GM18526 (cell line): ENCODE measurements around the gene TBCC.
A peak's percentile ranks its signal among the peaks of the same experiment; 100 is the strongest.

ENCODE experiments used
- POLR2A ChIP-seq: IDR thresholded peaks from 3 replicates; pipeline ENCODE4 v1.6.1; 2011; ENCODE audit not compliant: insufficient read length; ENCODE audit errors: extremely low read depth

Gene TBCC

DNA sequence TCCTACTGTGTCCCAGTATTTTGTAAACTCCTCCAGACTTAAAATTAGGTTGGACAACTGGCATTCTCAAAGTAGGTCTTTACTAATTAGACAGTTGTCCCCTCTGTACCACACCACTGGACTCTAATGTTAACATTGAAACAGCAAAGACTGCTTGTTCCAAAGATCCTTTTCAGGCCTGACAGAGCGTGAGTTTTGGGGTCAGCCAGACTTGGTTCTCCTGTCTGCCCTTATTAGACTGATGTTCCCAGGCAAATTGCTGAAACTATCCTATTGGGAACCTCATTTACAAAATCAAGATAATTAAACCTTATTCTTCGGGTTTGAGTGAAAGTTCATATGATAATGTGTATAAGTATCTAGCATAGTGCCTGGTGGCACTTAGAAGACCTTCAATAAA, 32.2 kb upstream of the TBCC start:
- TF ChIP-seq POLR2A: no peak

DNA sequence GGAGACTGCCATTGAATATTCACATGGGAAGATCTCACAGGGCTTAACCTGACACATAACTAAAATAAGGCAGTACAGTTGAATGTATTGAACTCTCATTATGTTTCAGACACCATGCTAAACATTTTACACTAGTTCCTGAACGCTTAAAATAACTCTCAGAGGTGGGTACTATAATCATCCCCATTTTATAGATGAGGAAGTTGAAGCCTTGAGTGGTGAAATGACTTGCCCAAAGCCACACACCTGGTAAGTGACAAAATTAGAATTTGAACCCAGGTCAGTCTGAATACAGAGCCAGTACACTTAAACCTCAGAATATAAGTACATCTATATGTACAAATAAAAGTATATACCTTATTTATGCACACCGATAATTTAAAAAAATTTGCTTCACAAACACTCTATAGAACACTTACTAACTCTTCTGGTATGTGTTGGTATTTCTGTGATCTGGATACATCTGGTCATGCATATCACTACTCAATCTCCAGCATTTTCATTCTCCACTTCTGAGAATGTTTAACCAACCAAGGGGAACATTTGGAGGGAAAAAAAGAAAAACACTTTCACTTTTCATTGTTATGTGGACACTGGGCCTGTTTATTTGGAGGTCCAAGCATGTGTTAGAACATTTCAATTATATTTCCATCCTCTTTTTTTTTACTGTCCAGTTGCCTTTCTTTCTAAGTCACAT, 31.4 kb upstream of the TBCC start:
- no peak for TF ChIP-seq POLR2A

DNA sequence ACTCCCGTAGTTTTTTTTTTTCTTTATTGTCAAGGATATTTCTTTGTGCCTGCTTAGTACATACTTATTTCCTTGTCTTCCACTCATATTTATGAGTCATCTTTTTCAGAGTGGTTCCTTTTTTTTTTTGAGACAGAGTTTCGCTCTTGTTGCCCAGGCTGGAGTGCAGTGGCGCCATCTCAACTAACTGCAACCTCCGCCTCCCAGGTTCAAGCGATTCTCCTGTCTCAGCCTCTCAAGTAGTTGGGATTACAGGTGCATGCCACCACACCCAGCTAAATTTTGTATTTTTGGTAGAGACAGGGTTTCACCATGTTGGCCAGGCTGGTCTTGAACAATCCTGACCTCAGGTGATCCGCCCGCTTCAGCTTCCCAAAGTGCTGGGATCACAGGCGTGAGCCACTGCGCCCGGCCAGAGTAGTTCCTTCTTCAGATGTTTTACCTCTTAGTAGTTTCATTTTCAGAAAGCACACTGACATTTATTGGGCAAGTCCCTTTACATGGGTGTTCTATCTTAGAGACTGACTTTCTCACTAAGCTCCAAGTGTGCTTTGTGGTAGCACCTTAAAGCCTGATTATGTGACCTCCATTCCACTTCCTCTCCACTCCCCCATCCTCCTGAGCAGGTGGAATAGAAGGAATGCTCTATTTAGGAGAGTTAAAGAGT, 29.1 kb upstream of the TBCC start:
- peak; percentile 51 for TF ChIP-seq POLR2A

DNA sequence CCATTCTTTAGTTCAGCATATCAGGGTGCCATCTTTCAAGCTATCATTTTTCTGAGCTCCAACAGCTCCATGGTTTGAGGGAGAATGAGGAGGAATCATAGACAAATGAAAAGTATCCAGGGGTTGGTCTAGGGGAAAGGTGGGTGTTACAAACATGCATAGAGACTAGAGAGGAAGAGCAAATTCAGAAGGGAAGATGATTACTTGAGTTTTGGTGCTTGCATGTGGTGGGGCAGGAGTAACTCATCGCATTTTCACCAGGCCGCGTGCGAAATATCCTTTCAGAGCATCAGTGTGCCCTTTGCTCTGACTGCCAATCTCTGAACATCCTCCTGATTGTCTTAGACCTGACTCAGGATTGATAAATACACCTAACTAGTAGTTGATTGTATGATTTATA, 28.3 kb upstream of the TBCC start:
- TF ChIP-seq POLR2A: no peak

DNA sequence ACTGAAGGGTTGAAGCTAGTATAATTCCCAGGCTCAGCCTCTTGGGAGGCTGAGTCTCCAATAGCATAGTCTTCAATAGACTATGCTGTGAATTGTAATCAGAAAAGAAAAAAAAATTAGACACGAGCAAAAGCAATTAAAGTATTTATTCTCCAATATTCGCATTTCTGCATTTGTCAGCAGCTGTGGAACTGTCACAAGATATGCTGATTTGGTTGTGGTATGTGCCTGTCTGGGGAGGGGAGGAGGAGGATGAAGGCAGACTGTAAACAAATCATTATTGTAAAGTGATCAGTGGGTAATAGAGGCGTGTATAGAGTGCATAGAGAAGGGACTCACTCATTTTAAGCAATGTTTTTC, 25.8 kb upstream of the TBCC start:
- no peak for TF ChIP-seq POLR2A

DNA sequence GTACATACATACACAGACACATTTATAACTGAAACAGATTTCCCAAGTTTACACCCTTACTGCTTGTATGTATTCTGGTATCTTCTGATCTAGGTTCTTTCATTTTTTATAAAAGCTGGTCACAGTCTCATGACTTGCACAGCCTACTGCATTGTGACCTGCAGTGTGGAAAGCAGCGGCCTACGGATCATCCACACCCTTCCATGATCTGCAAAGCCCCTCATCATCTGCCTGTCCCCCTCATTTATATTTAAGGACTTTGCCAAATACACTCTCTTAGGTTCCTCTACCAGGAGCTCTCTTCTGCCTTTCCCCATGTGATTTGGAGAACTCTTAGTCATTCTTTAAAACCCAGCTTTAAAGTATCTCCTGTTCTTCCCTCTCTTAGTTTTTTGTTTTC, 23.9 kb upstream of the TBCC start:
- TF ChIP-seq POLR2A: no peak

DNA sequence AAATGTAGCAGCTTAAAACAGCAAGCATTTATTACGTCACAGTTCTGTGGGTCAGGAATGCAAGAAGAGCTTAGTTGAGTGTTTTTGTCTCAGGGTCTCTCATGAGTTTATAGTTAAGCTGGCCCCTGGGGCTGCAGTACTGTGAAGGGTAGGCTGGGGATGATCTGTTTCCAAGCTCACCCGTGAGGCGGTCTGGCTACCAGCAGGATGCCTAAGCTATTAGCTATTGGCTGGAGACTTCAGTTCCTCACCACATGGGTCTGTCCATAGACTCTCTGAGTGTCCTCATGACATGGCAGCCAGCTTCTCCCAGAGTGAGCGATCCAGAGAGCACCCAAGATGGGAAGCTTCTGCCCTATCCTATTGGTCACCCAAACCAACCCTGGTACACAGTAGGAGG, 23.1 kb upstream of the TBCC start:
- no peak for TF ChIP-seq POLR2A

DNA sequence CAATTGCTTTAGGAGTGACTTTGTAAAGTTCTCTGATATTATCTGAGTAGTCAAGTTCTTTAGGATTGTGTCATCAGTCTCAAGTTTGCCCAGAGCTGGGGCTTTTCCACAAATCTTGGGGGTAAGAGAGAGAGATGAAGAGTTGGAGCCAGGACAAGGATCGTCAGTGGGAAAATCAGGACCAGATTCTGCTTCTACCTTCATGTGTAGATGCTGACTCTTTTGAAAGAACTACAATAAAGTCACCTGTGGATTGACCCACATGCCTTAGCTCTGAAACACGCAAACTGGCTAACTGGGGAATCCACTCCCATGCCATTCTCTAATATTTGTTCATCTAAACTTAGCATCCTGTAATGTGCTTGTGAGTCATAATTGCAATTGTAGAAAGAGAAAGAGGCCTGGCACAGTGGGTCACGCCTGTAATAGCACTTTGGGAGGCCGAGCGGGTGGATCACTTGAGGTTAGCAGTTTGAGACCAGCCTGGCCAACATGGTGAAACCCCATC, 20.3 kb upstream of the TBCC start:
- no peak for TF ChIP-seq POLR2A

DNA sequence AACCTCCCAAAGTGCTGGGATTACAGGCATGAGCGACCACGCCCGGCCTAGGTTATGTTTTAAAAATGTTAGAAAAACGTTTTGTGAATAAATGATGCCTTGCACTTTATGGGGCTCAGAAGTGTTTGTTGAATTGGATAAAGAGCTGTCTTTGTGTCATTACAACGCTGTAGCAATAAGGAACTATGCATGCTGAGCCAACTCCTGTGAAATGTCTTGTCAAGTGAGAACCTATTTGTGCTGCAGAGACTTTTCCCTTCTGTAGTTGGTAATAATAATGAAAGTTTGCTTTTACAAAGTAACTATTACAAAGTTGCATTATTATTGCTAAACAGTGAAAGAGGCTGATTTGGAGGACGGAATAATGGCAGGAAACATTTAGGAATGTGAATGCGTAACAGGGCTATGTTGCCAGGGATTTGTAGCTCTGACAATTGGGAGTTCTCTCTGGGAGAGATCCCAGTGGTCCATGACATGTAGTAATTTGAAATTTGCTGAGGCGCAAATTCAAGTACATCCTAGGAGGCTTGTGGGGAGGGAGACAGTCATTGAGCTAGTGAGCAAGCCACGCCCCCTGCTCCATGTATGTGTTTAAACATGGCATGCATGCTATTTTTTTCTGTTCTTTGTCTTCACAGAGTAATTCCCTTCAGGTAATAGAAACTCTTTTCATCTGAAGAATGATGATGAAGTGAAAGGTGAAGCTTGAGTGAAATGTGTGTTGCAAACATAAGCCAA, 19.2 kb upstream of the TBCC start:
- TF ChIP-seq POLR2A: no peak

DNA sequence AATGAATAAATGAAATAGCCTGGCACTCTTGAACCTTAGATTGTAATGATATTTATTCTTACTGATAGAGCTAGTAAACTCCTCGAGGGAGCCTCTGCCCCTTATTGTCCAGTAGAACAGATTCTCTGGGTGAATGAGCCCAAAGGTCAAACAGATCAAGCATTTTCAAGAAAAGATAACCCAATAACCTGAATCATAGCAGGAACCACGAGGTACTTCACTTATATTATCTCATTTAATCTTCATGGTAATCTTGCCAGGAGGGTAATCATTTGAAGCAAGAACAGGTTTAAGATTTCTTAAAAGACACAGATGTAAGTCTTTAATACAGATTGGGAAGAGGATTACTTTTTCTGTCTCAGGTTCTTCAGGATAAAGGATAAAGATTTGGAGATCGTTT, 17.0 kb upstream of the TBCC start:
- TF ChIP-seq POLR2A: no peak

DNA sequence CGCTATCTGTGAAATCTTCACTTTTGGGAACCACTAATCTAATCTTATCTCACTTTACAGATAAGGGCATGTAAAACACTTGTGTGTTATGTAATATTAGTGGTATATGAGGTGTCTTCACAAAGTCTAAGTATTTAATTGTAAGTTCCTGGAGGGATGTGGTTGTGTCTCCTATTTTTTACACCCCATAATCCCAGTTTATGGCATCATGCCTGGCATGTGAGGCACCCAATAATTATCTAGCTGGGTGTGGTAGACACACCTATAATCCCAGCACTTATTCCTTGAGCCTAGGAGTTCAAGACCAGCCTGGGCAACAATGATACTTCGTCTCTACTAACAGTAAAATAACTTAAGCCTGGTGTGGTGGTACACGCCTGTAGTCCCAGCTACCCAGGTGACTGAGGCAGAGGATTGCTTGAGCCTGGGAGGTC, 16.5 kb upstream of the TBCC start:
- no peak for TF ChIP-seq POLR2A

DNA sequence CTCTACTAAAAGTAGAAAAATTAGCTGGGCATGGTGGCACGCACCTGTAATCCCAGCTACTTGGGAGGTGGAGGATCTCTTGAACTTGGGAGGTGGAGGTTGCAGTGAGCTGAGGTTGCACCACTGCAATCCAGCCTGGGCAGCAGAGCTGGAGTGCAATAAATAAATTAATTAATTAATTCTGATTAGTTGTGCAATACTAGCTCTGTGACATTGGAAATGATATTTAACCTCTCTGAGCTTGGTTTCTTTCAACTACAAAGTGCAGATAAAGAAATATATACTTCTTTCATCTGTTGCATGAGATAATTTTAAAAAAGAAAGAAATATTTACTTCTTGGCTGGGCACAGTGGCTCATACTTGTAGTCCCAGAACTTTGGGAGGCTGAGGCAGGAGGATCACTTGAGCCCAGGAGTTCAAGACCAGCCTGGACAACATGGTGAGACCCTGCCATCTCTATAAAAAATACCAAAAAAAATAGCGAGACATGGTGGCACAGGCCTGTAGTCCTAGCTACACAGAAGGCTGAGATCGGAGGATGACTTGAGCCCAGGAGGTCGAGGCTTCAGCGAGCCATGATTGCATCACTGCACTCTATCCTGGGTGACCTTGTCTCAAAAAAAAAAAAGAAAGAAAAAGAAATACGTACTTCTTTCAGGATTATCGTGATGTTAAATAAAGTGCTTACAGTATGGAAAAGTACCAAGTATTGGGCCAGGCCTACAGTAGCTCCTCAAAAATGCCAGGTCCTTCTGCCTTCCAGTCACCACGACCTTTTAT, 15.6 kb upstream of the TBCC start:
- TF ChIP-seq POLR2A: no peak

DNA sequence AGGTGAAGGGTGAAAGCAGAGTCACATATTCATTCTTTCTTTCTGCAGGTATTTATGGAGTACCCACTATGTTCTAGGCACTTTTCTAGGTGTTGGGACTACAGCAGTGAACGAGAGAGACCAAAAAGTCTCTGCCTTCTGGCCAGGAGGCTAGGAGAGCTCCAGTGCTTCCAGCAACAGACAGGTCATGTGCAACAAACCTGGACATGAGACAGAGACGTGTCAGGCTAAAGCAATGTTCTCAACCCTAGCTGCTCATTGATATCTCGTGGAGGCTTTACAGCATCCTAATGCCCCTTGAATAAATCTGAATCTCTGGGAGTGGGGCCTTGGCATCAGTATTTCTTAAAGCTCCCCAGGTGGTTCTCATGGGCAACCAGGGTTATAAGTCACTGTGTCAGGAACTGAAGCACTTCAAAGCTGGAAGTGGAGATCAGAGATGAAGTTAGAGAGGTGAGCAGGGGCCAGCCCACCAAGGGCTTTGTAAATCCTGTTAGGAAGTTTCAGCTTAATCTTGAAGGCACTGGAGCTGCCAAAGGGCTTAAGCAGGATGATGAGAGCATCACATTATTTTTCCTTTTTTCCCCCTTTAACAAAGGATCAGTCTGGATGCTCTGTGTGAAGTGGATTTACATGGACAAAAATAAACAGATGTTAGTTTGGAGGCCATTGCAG, 13.0 kb upstream of the TBCC start:
- no peak for TF ChIP-seq POLR2A

DNA sequence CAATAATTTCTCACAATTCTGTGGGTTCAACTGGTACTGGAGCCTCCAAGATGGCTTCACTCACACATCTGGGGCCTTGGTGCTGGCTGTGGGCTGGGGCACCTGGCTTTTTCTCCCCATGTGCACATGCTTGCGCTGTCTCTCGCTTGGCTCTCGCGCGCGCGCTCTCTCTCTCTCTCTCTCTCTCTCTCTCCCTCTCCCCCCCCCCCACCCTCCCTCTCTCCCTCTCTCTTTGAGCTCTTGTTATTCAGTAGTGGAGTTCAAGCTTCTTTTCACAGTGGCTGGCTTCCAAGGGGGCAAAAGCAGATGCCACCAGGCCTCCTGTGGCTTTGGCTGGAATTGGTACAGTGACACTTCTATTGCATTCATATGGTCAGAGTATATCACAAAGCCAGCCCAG, 10.8 kb upstream of the TBCC start:
- no peak for TF ChIP-seq POLR2A

DNA sequence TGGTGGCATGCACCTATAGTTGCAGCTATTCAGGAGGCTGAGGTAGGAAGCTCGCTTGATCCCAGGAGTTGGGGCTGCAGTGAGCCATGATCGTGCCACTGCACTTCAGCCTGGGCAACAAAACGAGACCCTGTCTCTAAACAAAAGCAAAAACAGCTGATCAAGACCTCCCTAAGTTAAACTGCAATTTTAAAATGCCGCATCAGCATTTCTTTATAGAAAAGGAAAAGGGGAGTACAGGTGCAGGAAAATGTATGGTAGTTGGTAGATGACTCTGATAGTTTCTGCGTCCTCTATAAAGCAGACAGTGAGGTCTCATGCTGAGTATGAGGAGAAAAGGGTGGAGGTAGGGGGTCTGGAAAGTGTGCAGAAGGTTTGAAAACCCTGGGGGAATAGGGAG, 8.9 kb upstream of the TBCC start:
- no peak for TF ChIP-seq POLR2A
